Tibial artery (tissue), 4 donors: ENCODE results near the gene HDAC7.

Experiments
- DNase-seq, 2 donors: peaks; one replicate each; pipeline ENCODE4 v3.0.0-alpha.2; 2019
- H3K27ac ChIP-seq, 2 donors: fragments of 200-600 bp; sonication (generic) in 1 of 2; 1 replicate in 1 of 2; 2 replicates in 1 of 2; pipeline ENCODE4 v1.5.1; 2018 to 2019; ENCODE audit warnings: mild to moderate bottlenecking in 1 of 2
- H3K27me3 ChIP-seq, 2 donors: fragments of 200-600 bp; sonication (generic) in 1 of 2; one replicate each; pipeline versions ENCODE4 v1.5.1 to v1.6.0; 2016 to 2019
- H3K36me3 ChIP-seq, 3 donors: fragments of 200-600 bp; sonication (generic) in 2 of 3; one replicate each; pipeline ENCODE4 v1.5.1; 2016 to 2019; ENCODE audit warnings: mild to moderate bottlenecking in 2 of 3
- H3K4me1 ChIP-seq, 4 donors: fragments of 200-600 bp; sonication (generic) in 2 of 4; 1 replicate in 3 of 4; 2 replicates in 1 of 4; pipeline ENCODE4 v1.5.1; 2016 to 2019
- H3K4me3 ChIP-seq, 2 donors: fragments of 200-600 bp; sonication (generic) in 1 of 2; 1 replicate in 1 of 2; 2 replicates in 1 of 2; pipeline ENCODE4 v1.5.1; 2018 to 2019; ENCODE audit warnings: mild to moderate bottlenecking in 2 of 2
- H3K9me3 ChIP-seq, 3 donors: fragments of 200-600 bp; sonication (generic) in 1 of 3; one replicate each; pipeline ENCODE4 v1.5.1; 2016 to 2019
- intact Hi-C: fragments of 100-400 bp; cut with DNase I; formaldehyde crosslinking; loops from one replicate; pipeline ENCODE4 v1.15.0; 2023; ENCODE audit warnings: low total_unique reads
- TF ChIP-seq, protein P1 (sequence below), 2 experiments: fragments of 200-600 bp in 1 of 2; fragments of 450-650 bp in 1 of 2; IDR thresholded peaks; one replicate each; pipeline ENCODE4 v1.5.1; 2017 to 2019; ENCODE audit warnings: antibody characterized with exemption in 2 of 2, mild to moderate bottlenecking in 1 of 2, moderate library complexity in 1 of 2

The HDAC7 gene

GRCh38 chr12:47755655-47756562, 63.8 kb downstream of the HDAC7 start:
- Histone ChIP-seq H3K27me3 (no peaks in the 10 kb centered on the region), H3K4me3 (peak overlapping the region; percentile 18 to 58), H3K27ac (peak overlapping the region; percentile 14 to 79), H3K9me3 (no peaks in the 10 kb centered on the region), H3K36me3 (peaks cover 0 to 10% (median 0%) of the 10 kb centered on the region in 3 donors), H3K4me1 (peaks cover 0 to 83% (median 77%) of the 10 kb centered on the region in 4 donors)
- intact Hi-C loops = no loop called here
- TF ChIP-seq, protein P1, sequence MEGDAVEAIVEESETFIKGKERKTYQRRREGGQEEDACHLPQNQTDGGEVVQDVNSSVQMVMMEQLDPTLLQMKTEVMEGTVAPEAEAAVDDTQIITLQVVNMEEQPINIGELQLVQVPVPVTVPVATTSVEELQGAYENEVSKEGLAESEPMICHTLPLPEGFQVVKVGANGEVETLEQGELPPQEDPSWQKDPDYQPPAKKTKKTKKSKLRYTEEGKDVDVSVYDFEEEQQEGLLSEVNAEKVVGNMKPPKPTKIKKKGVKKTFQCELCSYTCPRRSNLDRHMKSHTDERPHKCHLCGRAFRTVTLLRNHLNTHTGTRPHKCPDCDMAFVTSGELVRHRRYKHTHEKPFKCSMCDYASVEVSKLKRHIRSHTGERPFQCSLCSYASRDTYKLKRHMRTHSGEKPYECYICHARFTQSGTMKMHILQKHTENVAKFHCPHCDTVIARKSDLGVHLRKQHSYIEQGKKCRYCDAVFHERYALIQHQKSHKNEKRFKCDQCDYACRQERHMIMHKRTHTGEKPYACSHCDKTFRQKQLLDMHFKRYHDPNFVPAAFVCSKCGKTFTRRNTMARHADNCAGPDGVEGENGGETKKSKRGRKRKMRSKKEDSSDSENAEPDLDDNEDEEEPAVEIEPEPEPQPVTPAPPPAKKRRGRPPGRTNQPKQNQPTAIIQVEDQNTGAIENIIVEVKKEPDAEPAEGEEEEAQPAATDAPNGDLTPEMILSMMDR (IDR thresholded peaks at IDR 0.05) = no peak
- DNase-seq = no peak

- DNase-seq = no peak
- H3K27me3 ChIP-seq = no peaks in the 10 kb centered on the region
- TF ChIP-seq, protein P1 (IDR thresholded peaks at IDR 0.05) = no peak
- intact Hi-C loops = loop anchor here (5.0 kb wide), 1 partner anchor 38 kb away; no protein-coding TSS in a partner anchor
- peak overlapping the region; percentile 62 to 79 for H3K27ac ChIP-seq
- no peaks in the 10 kb centered on the region for H3K9me3 ChIP-seq
- H3K4me3 ChIP-seq = no peak overlapping the region
- peaks cover 0 to 20% (median 0%) of the 10 kb centered on the region in 3 donors for H3K36me3 ChIP-seq
- H3K4me1 ChIP-seq = peaks cover 0 to 82% (median 77%) of the 10 kb centered on the region in 4 donors
Observed at GRCh38 chr12:47754881-47755280, 64.8 kb downstream of the HDAC7 start.

DNA sequence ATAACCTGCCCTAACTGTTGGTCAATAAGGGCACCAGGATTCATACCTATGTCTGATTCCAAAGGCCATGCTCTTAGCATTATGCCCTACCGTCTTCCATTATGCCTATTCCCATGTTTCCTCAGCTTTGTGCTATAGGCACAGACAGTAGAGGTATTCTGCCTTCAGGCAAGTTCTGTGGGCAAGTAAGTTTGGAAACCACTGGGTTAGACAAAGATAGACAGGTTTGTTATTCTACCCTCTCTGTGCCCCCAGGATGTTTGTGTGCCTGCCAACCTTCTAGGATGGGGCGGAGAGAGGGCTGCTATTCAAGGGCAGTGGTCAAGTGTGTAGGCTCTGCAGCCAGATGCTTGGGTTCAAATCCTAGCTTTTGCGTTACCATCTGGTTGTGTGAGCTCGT, 65.6 kb downstream of the HDAC7 start:
- H3K27ac ChIP-seq = peak overlapping the region; percentile 62 to 79
- H3K4me3 ChIP-seq = no peak overlapping the region
- H3K9me3 ChIP-seq = no peaks in the 10 kb centered on the region
- TF ChIP-seq, protein P1 (IDR thresholded peaks at IDR 0.05) = no peak
- H3K27me3 ChIP-seq = no peaks in the 10 kb centered on the region
- H3K4me1 ChIP-seq = peaks cover 0 to 76% (median 72%) of the 10 kb centered on the region in 4 donors
- H3K36me3 ChIP-seq = peaks cover 0 to 27% (median 6%) of the 10 kb centered on the region in 3 donors
- intact Hi-C loops = loop anchor here (5.0 kb wide), 1 partner anchor 37 kb away; no protein-coding TSS in a partner anchor
- no peak for DNase-seq

DNA sequence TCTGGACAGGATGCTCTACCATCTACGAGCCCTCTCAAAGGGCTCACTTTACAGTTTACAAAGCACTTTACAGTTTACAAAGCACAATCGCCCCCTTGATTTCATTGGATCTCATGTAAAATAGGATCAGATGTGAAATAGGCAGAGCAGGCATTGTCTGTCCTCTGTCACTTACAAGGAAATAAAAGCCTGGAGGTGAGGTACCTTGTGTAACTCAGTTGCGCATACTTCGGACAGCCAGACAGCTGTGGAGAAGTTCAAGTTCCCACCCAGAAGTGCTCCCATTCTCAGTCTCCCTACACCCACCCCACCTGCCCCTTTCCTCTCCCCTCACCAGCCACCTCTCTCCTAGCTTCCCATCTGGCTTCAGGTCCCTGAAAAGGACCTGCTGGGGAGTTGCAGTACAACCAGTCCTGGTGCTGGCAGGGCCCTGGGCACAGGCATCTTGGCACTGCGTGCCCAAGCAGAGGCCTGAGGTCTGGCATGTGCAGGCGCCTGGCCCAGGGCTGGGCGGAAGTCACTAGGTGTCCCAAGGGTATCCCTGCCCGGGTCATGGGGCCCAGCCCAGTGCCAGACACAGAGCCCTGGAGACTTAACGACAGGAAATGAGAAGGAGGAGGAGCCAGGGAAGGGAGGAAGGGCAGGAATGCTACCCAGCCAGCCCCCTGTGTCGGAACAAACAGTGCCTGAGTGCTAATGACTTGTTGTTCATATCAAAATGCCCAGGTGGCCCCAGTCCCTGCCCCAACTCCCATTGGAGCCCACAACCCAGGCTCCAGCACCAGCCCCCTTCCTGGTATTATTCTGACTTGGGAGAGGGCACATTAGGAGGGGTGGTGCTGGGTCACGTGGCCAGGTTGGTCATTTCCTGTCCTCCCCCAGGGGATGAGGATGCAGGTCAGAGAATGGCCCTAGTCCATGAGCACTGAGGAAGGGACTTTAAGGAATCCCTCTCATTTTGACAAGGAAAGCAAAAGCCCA, 66.4 kb downstream of the HDAC7 start:
- Histone ChIP-seq H3K36me3 (peaks cover 0 to 36% (median 12%) of the 10 kb centered on the region in 3 donors), H3K4me3 (peak overlapping the region in 1 of 2 donors; percentile 12), H3K27me3 (no peaks in the 10 kb centered on the region), H3K9me3 (no peaks in the 10 kb centered on the region), H3K4me1 (peaks cover 0 to 71% (median 67%) of the 10 kb centered on the region in 4 donors), H3K27ac (peak overlapping the region; percentile 62 to 79)
- intact Hi-C loops = loop anchor here (5.0 kb wide), 1 partner anchor 36 kb away; no protein-coding TSS in a partner anchor
- DNase-seq = peak; percentile 86 to 97
- TF ChIP-seq, protein P1 (IDR thresholded peaks at IDR 0.05) = peak; percentile 24 to 44

DNA sequence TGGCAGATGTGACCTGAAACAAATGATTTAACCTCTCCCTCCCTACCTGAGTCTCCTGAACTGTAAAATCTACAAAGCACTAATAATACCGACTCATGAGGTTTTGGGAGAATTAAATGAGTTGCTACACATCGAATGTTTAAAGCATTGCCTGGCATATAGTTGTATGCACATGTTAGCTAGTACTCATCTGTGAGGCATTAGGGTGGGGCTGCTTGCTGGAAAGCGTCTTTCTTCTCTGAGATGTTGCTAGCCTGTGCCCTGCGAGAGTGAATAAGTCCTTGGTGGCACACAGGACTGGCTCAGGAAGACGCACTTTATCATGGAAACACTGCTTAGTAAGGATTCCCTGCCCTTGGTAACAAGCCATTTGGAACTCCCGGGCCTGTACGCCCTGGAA, 67.2 kb downstream of the HDAC7 start:
- intact Hi-C loops = loop anchor here (5.0 kb wide), 1 partner anchor 35 kb away; no protein-coding TSS in a partner anchor
- Histone ChIP-seq H3K9me3 (no peaks in the 10 kb centered on the region), H3K36me3 (peaks cover 0 to 43% (median 17%) of the 10 kb centered on the region in 3 donors), H3K27me3 (no peaks in the 10 kb centered on the region), H3K4me1 (peaks cover 0 to 64% (median 59%) of the 10 kb centered on the region in 4 donors), H3K27ac (peak overlapping the region; percentile 62 to 79), H3K4me3 (no peak overlapping the region)
- no peak for DNase-seq
- TF ChIP-seq, protein P1 (IDR thresholded peaks at IDR 0.05) = no peak
